Activated CD4-positive, alpha-beta memory T cell treated with anti-CD3 and anti-CD28 coated beads for 36 hours (primary cell): ENCODE results near the gene ERVH48-1. TPM values are rescaled to one million over a fixed set of nuclear protein-coding genes. Genes with fewer than 3 reads are reported as not detected.
"Not testable (repeated sequence)": the region's sequence is repeated elsewhere in the genome, so short reads cannot be mapped to it uniquely, and the experiment has no call there.

Experiments
- CTCF ChIA-PET: fragments of 350-600 bp; sonication (Branson Sonifier 250); formaldehyde crosslinking; loops from one replicate; lab custom pipeline; 2021; ENCODE audit warnings: antibody characterized with exemption, inconsistent platforms; lab: Charles Lee
- POLR2A ChIA-PET: fragments of 350-600 bp; sonication (Branson Sonifier 250); formaldehyde crosslinking; loops from one replicate; lab custom pipeline; 2021; ENCODE audit warnings: antibody characterized with exemption; lab: Charles Lee
- DNase-seq: peaks from one replicate; pipeline ENCODE4 v3.0.0-alpha.2; 2020
- H3K27ac Mint-ChIP-seq: one replicate; pipeline ENCODE4 v1.8.0; 2021; ENCODE audit warnings: mixed read lengths
- H3K27me3 Mint-ChIP-seq: one replicate; pipeline ENCODE4 v1.8.0; 2021; ENCODE audit warnings: mixed read lengths
- H3K36me3 Mint-ChIP-seq: one replicate; pipeline ENCODE4 v1.8.0; 2021; ENCODE audit warnings: mixed read lengths
- H3K4me1 Mint-ChIP-seq: one replicate; pipeline ENCODE4 v1.8.0; 2021; ENCODE audit warnings: low read depth, mixed read lengths
- H3K4me3 Mint-ChIP-seq: one replicate; pipeline ENCODE4 v1.8.0; 2021; ENCODE audit warnings: mild to moderate bottlenecking, mixed read lengths
- H3K9me3 Mint-ChIP-seq: one replicate; pipeline ENCODE4 v1.8.0; 2021; ENCODE audit warnings: mixed read lengths
- intact Hi-C: fragments of 100-400 bp; cut with micrococcal nuclease; formaldehyde crosslinking; loops from one replicate; pipeline ENCODE4 v1.15.1; 2023
- total RNA-seq, 2 experiments: library from RNA; stranded (reverse); gene quantifications; one replicate each; pipeline ENCODE4 v1.2.3, GENCODE V29; 2021

Gene ERVH48-1
- under 1 TPM in 1 of 2 experiments, not detected in 1; 0.07 TPM for total RNA-seq

- Mint-ChIP-seq H3K27ac (no peak within 1 kb of the TSS), H3K36me3 (no peaks in the 10 kb centered on the region), H3K9me3 (no peaks in the 10 kb centered on the region)
Measured at GRCh38 chr21:42925114-42925926, at the start of gene ERVH48-1. Gene ERVH48-1 (minus strand): TSS chr21:42925630. CDS start chr21:42919006, 6,624 bp downstream.

DNA sequence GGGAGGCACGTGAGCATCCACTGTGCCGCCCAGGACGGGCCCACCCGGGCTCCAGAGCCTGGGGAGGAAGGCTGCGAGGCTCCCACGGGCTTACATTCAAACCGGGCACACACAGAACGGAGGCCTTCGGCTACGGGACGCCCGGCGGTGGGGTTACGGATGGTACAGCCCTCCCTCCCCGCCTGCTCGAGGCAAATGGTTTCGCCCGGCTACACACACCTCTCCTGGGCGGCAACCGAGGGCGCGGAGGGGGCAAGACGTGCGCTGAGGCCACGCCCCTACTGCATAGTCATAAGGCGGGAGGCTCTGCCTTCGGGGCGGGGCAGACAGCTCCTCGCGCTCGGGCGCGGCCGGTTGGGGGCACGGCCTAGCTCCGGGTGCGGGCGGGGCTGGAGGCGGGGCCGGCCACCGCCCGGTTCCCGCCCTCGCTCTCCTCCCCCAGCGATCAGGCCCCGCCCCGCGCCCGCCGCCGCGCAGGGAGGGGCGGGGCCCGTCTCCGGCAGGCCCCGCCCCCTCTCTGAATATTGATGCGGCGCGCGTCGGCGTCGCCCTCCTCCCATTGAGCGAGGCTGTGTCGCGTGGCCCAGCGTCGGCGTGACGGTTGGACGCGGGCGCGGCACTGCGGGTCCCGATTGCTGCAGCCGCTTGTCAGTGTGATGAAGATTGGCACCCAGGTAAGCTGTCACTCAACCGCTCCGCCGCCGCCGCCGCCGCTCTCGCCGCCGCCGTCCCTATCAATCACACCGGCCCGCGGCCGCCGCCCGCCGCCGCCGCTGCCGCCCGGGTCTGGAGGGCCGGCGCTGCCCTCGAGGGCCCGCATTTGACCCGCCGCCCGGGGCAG, 48.8 kb upstream of the ERVH48-1 start, which contains the start of gene PKNOX1:
TSS of gene PKNOX1 (plus strand) at position 572 of the 841 bp plus-strand sequence. CDS start 29,820 bp downstream, outside the sequence.
- intact Hi-C loops: loop anchor here (1.0 to 2.0 kb wide), 3 partner anchors 81 to 478 kb away; partner anchors contain the start of genes NDUFV3, RSPH1 and WDR4
- Mint-ChIP-seq H3K36me3 (peaks cover 5% of the 10 kb centered on the region), H3K4me3 (peak within 1 kb of the TSS; percentile 87), H3K27ac (peak within 1 kb of the TSS; percentile 95), H3K9me3 (no peaks in the 10 kb centered on the region), H3K27me3 (no peaks in the 10 kb centered on the region), H3K4me1 (peaks cover 29% of the 10 kb centered on the region)
- CTCF ChIA-PET: no interaction called here
- DNase-seq: peak; percentile 99
- POLR2A ChIA-PET: interaction anchor here (0.6 to 2.1 kb wide), 4 partner anchors 13 to 96 kb away, joined by 3 to 9 read pairs (median 4); partner anchors contain the start of gene NDUFV3

More at GRCh38 chr21:42925114-42925926, at the start of gene ERVH48-1:
- Mint-ChIP-seq H3K4me3 (no peak within 1 kb of the TSS), H3K4me1 (peaks cover 10% of the 10 kb centered on the region), H3K27me3 (no peaks in the 10 kb centered on the region)
- ChIA-PET CTCF (no interaction called here), POLR2A (no interaction called here)
- no peak for DNase-seq
- intact Hi-C loops: no loop called here

- Mint-ChIP-seq H3K36me3 (peaks cover 2% of the 10 kb centered on the region), H3K4me3 (peak overlapping the region; percentile 67), H3K4me1 (peaks cover 29% of the 10 kb centered on the region), H3K9me3 (no peaks in the 10 kb centered on the region), H3K27ac (peak overlapping the region; percentile 82), H3K27me3 (no peaks in the 10 kb centered on the region)
- ChIA-PET CTCF (interaction anchor here (1.2 kb wide), 1 partner anchor 50 kb away, joined by 3 read pairs; no protein-coding TSS in a partner anchor), POLR2A (interaction anchor here (0.6 to 2.1 kb wide), 4 partner anchors 14 to 95 kb away, joined by 3 to 9 read pairs (median 4); partner anchors contain the start of gene NDUFV3)
- intact Hi-C loops: no loop called here
- no peak for DNase-seq
Measured at GRCh38 chr21:42973309-42973990, 48.0 kb upstream of the ERVH48-1 start.

DNA sequence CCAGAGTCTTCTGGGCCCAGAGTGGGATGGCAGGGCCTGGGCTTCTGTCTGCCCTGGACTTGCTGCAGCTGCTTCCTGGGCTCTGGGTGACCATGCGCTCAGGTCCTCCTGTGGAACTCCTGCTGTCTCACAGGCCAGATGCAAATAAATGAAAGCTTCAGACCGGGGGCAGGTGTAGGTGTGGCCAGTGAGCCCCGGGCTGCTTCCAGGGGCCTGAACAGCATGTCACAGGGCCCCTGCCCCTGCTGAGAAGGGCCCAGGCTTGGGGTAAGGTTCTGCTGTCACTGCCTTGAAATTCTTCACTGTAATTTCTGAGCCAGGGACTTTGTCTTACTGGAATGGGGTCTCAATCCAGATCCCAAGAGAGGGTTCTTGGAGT, 46.5 kb upstream of the ERVH48-1 start:
- Mint-ChIP-seq H3K27ac (no peak overlapping the region), H3K27me3 (no peaks in the 10 kb centered on the region), H3K36me3 (peaks cover 2% of the 10 kb centered on the region), H3K4me3 (no peak overlapping the region), H3K4me1 (peaks cover 18% of the 10 kb centered on the region), H3K9me3 (no peaks in the 10 kb centered on the region)
- intact Hi-C loops: no loop called here
- DNase-seq: no peak
- CTCF ChIA-PET: interaction anchor here (1.2 kb wide), 1 partner anchor 48 kb away, joined by 3 read pairs; no protein-coding TSS in a partner anchor
- POLR2A ChIA-PET: no interaction called here

- DNase-seq: no peak
- ChIA-PET POLR2A (no interaction called here), CTCF (no interaction called here)
- Mint-ChIP-seq H3K27ac (no peak overlapping the region), H3K36me3 (peaks cover 2% of the 10 kb centered on the region), H3K4me3 (no peak overlapping the region), H3K27me3 (no peaks in the 10 kb centered on the region), H3K4me1 (peaks cover 10% of the 10 kb centered on the region), H3K9me3 (no peaks in the 10 kb centered on the region)
- intact Hi-C loops: no loop called here
Measured at GRCh38 chr21:42970946-42971653, 45.7 kb upstream of the ERVH48-1 start.

DNA sequence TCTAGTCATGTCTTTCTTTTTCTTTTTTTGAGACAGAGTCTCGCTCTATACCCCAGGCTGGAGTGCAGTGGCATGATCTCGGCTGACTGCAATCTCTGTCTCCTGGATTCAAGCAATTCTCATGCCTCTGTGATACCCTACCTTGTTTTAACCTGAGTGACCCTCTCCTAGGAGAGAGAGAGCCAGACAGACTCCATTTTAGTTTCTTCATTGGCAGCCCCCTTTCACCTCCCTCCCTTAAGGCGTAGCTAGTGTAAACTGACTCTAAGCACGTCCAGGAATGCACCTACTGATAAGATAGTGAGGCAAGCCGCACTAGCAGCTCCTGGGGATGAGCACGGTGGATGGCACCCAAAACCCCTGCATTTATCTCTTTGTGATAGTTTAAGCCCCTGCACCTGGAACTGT, 43.8 kb upstream of the ERVH48-1 start:
- H3K27ac Mint-ChIP-seq: no peak overlapping the region
- no peaks in the 10 kb centered on the region for H3K27me3 Mint-ChIP-seq
- H3K4me1 Mint-ChIP-seq: peaks cover 7% of the 10 kb centered on the region
- intact Hi-C loops: no loop called here
- DNase-seq: no peak
- ChIA-PET POLR2A (no interaction called here), CTCF (no interaction called here)
- H3K36me3 Mint-ChIP-seq: no peaks in the 10 kb centered on the region
- H3K9me3 Mint-ChIP-seq: no peaks in the 10 kb centered on the region
- no peak overlapping the region for H3K4me3 Mint-ChIP-seq

DNA sequence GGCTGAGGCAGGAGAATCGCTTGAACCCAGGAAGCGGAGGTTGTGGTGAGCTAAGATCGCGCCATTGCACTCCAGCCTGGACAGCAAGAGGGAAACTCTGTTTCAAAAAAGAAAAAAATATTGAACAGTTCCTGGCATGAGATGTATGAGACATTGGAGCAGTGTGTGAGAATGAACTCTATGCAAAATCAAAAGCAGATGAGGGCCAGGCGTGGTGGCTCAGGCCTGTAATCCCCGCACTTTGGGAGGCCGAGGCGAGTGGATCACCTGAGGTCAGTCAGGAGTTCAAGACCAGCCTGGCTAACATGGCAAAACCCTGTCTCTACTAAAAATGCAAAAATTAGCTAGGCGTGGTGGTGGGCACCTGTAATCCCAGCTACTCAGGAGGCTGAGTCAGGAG, 42.2 kb upstream of the ERVH48-1 start:
- CTCF ChIA-PET, H3K4me3 Mint-ChIP-seq, H3K36me3 Mint-ChIP-seq, DNase-seq, intact Hi-C loops, H3K9me3 Mint-ChIP-seq, H3K4me1 Mint-ChIP-seq, POLR2A ChIA-PET, H3K27ac Mint-ChIP-seq, H3K27me3 Mint-ChIP-seq: not testable (repeated sequence)

GRCh38 chr21:42965211-42965560, 39.8 kb upstream of the ERVH48-1 start:
- intact Hi-C loops: no loop called here
- POLR2A ChIA-PET: no interaction called here
- H3K27me3 Mint-ChIP-seq: no peaks in the 10 kb centered on the region
- H3K27ac Mint-ChIP-seq: no peak overlapping the region
- DNase-seq: no peak
- H3K4me1 Mint-ChIP-seq: no peaks in the 10 kb centered on the region
- CTCF ChIA-PET: no interaction called here
- H3K36me3 Mint-ChIP-seq: no peaks in the 10 kb centered on the region
- no peak overlapping the region for H3K4me3 Mint-ChIP-seq
- no peaks in the 10 kb centered on the region for H3K9me3 Mint-ChIP-seq

DNA sequence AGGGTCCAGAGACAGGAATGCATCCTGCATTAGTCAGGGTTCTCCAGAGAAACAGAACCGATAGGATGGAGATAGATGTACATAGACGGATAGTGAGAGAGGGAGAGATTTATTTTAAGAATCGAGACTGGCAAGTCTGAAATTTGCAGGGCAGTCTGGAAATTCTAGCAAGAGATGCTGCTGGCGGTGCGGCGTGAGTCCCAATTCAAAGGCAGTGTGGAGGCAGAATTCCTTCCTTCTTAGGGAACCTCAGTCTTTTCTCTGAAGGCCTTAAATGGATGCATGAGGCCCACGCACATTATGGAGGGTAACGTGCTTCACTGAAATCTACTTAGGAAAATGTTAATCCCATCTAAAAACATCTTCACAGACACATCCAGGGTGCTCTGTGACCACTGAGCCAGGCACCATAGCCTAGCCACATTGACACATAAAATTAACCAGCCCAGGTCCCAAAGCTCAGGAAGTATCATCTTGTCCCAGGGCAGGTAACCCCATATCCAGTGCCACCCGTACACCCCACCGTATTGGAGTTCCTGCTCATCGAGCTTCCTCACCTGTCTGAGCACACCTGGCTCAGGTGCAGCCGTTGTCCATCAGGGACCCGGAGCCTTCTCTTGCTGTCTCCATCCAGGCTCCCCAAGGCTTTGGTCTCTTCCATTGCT, 39.2 kb upstream of the ERVH48-1 start:
- no peaks in the 10 kb centered on the region for H3K27me3 Mint-ChIP-seq
- H3K4me1 Mint-ChIP-seq: no peaks in the 10 kb centered on the region
- H3K9me3 Mint-ChIP-seq: no peaks in the 10 kb centered on the region
- DNase-seq: no peak
- H3K36me3 Mint-ChIP-seq: no peaks in the 10 kb centered on the region
- intact Hi-C loops: no loop called here
- ChIA-PET POLR2A (no interaction called here), CTCF (no interaction called here)
- H3K27ac Mint-ChIP-seq: no peak overlapping the region
- H3K4me3 Mint-ChIP-seq: no peak overlapping the region

- Mint-ChIP-seq H3K9me3 (no peaks in the 10 kb centered on the region), H3K4me1 (no peaks in the 10 kb centered on the region), H3K27me3 (no peaks in the 10 kb centered on the region), H3K27ac (no peak overlapping the region), H3K4me3 (no peak overlapping the region), H3K36me3 (no peaks in the 10 kb centered on the region)
- DNase-seq: no peak
- ChIA-PET CTCF (no interaction called here), POLR2A (no interaction called here)
- intact Hi-C loops: no loop called here
Measured at GRCh38 chr21:42964086-42964485, 38.7 kb upstream of the ERVH48-1 start.
